ENCODE measurements around the gene EDN2.
A peak's percentile ranks its signal among the peaks of the same experiment; 100 is the strongest.

Gene EDN2

DNA sequence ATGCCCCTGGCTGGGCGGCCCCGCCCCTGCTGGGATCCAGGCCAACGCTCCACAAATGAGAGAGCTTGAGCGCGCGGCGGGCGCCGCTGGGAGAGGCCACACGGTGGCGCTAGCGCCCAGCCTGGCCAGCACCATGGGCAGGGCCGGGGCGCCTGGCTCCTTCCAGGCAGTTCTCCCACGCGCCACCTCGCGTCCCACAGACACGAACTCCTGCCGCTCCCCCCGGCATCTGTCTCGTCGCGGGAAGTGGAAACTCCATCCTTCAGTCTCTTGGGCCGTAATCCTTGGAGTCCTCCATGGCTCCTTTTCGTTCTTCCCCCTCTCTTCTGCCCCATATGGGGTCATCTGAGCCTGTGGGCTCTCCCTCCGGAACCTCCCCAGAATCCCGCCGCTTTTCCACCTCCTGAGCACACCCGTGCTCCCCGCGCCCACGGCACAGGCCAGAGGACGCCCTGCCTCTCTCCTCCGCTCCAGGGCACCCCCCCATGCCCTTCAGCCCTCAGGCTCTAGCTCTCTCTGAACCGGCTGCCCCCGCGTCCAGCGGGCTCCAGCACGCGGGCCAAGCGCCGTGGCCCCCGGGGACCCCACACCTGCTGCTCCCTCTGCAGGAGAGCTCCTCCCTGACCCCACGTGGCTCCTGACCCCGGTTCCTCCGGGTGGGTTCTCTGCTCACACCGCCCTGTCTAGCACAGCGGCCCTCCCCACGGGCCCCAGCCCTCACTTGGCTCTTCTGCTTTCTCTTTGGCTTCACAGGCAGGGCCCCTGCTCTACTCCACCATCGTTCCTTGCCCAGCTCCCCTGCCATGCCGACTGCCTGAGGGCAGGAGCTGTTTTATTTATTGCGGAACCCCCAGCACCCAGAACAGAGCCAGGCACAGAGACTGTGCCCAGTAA is 31.9 kb upstream of the EDN2 start:
- DNase-seq = peak; percentile 97

DNA sequence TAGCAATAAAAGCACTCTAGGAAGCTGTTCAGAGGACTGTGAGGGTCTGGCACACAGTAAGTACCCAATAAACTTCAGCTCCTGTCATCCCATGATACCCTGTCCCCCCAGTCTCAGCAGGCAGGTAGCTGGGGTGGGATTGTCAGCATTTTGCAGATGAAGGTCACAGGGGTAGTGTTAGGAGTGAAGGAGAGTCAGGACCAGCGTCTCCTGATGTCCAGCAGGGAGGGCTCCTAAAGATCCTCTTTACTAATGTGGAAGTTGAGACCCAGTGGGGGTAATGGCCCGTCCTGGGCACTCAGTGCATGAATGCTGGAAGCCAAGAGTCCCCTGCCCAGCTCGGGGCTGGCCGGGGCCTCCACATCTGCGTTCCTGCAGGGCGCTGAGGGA is 31.3 kb upstream of the EDN2 start:
- no peak for DNase-seq

DNA sequence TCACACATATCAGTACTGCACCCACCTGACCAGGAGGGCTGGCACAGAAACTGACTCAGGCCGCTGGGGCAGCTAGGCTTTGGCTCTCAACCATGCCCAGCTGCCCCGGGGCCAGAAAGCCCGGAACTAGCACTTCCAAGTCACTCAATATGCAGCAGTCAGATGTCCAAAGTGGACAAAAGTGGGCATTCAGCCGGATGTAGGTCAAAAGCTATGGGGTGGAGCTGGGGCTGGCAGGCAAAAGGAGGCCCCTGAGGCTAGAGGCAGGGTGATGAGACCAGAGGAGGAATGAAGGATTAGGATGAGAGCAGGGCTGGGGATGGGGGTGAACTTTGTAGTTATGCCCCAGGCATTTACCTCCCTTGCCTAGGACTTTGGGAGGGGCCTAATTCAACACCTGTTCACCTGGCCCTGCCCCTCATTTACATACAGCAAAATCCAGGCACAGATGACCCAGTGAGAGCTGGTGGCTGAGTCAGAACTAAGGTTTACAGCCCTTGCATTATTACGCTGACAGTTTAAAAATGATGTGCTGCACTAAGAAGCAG is 30.7 kb upstream of the EDN2 start:
- no peak for DNase-seq

DNA sequence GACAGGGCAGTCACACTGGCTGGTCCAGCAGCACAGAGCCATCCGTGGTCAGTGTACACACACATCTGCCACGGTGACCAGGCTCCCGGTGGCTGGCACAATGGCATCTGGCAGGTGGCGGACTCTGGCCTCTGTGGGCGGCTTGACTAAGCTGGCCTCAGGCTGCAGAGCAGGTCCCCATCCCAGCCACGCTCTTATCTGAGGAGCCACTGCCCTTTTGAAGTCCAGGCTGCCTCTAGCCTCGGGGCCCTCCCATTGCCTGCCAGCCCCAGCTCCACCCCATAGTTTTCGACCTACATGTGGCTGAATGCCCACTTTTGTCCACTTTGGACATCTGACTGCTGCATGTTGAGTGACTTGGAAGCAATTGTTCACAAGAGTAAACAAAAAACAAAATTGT is 29.9 kb upstream of the EDN2 start:
- no peak for DNase-seq

DNA sequence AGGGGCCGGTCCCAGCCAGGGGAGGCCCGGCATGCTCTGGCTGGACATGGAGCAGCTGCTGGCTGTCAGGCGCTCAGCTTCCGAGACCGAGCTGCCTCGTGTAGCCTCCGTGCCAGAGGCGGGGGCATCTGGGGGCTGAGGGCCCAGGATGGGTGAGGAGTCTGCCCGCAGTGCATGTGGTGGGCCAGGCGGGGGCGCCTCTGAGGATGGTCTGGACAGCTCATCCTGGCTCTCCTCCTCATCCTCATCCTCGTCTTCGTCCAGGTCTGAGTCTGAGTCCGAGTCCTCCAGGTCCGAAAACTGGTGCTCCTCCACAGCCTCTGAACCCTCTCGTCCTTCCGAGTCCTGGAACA is 28.9 kb upstream of the EDN2 start:
- no peak for DNase-seq

DNA sequence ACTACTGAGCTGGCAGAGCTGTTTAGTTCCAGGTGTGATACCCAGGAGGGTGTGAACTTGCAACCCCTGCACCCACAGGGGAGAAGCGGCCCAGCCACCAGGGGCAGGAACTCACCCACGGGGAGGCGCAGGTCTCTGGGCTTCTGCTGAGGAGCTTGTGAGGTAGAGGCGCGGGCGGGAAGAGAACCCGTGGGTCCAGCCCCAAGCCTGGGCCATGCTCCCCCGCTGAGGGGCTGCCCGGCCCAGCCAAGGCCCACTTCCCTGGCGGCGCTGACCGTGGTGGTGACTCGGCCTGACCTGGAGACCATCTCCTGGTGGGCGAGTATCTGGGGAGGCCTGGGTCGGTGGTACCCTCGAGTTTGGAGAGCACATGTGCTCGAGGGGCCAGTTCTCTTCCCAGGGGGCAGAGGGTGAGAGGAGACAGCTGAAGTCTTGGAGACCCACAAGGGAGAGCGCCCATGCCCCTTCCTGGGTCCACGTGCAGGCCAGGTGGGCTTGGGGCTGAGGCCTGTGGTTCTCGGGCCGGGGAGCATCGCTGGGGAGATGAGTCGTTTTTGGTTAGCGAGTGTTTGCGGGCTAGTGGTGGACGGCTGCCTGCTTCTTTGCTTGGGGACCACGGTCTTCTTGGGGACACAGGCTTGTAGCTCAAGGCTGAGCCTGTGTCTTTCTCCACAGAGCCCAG is 28.4 kb upstream of the EDN2 start:
- DNase-seq = no peak

DNA sequence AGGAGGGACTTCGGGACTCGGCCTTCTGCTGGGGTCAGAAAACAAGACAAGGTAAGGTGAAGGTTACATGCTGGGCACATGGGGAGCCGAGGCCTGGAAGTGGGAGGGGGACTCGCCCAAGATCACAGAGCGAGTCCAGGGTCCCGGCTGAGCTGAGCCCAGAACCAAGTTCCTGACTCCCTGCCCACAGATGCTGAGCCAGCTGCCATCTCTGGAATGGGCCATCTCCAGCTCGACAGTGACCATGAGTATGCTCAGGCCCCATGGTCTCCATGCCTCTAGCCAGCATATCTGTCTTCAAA is 26.7 kb upstream of the EDN2 start:
- no peak for DNase-seq

DNA sequence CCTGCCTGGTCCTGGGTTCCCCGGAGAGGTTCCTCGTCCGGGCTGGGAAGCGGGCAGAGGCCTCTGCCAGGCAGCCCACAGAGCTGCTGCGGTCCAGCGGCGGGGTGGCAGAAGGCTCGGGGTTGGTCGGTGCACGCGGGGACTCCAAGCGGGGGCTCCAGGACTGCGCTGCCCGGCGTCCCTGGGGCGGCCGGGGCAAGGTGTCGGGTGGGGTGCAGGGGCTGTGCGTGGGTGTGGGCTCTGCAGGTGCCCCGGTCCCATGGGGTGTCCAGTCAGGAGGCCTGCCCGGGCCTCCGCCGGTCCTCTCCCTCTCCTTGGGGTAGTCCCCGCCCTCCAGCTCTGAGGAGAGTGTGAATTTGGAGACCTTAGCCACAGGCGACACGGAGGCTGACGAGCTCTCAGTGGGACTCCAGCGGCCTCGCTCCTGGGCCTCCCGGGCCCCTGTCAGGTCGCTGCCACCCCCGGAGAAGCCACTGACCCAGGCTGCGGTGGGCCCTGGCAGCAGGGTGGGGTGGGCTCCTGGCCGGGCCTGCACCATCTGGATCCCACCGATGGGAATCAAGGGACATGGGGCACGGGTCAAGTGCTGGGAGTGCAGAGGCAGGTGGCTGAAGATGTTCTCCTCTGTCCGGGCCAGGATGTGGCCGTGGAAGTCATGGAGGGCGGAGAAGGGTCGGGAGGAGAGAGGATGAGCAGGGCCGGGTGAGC is 26.2 kb upstream of the EDN2 start:
- no peak for DNase-seq

DNA sequence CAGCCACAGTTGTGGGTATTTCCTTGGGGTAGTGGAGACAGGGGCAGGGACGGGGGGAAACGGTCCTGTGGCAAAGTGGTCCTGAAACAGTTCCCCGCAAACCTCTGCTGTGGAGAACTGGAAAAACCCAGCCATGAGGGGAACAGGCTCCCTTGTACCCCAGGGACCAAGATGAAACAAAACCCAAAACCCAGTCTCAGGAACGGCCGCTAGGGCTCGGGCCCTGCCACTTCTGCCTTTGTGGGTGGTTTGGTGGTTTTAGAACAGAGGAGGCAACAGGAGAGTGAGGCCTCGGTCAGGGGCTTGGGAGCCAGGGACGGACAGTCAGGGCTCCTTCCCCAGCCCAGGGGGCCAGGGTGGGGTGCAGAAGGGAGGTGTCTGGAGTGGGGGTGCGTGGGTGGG is 24.8 kb upstream of the EDN2 start:
- no peak for DNase-seq

DNA sequence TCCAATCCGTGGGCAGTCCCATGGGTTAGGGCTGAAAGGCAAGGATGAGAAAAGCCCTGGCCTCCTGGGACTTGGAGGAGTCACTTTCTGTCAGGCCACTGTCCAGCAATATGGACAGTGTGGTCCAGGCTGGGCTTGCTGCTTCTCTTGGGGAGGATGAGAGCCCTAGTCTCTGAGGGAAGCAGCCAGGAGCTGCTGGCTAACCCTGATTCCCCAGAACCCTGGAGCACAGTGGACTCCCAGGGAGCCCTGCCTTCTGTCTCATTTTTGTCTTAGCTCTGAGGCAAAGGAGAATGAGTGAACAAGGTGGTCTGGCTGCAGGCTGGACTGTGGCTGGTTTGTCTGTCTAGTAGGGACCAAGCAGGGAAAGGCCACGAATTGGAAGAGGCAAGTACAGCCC is 23.8 kb upstream of the EDN2 start:
- DNase-seq = no peak

DNA sequence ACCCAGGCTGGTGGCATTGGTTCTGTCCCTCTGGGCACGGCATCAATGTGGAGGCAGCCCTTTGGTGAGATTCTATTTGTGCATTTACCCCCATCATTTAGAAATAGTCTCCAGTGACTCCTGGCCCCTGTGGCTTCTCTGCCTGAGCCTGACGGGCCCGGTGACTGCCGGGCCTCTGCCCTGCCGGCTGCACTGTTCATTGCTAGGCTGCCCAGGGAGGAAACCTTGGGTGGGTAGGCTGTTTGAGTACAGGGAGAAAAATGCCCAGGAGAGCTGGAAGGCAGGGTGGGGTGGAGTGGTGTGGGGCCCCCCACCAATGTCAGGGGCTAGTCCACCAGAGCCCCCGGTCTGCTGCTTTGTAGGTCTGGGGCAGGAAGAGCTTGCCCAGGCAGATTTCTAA is 23.4 kb upstream of the EDN2 start:
- DNase-seq = no peak

DNA sequence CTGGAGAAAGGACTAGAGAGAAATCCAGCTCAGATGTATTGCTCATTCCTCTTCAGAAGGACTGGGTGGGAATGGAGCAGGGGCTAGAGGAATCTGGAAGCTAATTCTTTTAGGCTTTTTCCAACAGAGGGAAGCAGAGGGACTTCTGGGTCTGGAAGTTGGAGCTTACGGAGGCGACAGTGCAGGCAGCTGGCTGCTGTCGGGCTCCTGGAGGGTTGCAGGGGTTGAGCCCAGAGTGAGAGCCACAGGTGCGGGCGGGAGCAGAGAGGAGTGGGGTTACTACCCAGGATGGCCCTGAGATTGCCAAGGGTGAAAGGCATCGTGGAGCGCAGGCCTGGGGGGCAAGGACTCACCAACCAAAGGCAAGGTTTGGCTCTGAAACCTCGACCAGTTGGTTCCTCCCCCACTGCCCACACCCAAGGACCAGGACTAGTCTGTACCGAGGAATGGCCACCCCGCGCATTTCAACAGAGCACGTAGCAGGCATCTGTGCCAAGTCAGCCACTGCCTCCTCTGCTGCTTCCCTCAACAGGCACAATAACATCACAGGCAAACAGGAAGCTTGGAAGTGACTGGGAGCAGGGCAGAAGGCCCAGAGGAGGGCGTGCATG is 22.7 kb upstream of the EDN2 start:
- DNase-seq = no peak

DNA sequence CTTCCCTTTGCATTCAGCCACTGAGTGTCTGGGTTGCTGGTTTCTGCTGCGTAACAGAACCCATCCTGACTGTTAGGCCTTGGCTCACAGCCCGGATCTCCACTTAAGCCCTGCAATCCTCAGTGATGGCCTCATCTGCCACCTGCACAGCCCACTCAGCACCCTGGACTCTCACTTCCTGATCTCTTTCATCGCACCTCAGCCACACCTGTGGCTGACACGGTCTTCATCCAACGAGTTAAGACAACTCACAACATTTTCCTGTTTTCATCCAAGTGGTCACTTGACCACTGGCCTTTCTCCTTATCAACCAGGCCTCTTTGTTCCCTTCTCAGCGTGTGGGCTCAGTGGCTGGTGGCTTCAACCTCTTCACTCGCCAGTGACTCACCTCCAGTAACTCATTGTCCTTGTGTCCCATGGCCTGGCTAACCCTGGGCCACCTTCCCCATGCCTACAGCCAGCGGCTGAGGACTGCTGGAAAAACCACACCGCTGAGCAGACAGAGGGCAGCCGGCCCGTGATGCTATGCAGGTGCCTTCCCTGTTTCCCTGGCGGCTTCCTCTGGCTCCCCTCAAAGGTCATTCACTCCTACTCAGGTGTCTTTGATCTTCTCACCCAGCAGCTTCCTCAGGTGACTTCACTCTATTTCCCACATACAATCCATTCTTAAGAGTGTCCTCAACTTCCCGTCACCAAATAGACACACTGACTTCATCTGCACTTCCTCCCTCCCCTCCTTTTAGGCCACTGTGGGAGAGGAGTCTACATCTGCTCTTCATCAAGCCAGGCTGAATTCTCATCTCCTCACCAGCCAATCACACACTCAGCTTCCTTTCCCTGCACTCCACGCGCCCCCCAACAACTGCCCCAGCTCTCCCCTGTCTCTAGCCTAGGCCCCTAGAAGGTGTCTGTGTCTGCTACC is 19.9 kb upstream of the EDN2 start:
- DNase-seq = no peak

DNA sequence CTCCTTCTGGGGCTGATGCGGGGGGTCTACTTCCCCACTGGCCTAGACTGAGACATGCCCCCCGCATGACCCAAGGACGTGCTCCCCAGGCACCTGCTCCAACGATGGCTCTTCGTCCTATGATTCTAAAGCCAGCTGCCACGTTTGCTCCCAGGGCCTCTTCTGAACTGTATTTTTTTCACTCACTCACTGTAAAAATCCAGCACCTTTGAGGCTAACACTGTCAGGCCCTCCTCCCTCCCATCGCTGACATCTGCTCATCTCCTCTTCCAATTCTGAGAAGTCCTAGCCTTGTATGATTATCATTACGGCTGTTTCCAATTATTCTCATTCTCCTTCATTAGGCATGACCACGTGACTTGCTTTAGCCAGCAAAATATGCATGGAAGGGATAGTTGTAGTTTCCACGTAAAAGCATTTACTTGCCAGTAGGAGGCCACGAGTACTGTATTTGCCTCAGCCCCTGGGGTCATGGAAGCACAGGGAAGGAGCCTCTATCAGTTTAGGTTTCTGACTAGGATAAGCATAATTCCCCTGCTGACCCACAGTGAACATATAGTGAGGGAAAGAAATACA is 19.1 kb upstream of the EDN2 start:
- peak; percentile 61 for DNase-seq

DNA sequence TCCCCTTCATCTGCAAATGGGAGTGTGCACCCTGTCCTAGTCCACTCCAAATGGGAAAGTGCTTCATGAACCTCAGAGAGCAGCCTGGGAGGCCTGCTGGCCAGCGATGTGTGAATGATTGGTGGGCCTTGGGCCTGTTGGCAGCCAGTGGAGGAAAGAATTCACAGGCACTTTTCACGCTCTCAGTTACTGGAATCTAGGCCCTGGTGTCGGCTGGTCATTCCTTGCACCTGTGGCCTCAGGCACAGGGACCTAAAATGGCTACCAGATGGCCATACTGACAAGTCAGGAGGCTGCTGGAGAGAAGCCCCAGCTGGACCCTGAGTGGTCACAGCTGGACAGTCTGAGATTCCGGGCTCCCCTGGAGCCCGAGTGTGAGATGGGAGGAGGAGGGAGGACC is 18.4 kb upstream of the EDN2 start:
- DNase-seq = peak; percentile 63

DNA sequence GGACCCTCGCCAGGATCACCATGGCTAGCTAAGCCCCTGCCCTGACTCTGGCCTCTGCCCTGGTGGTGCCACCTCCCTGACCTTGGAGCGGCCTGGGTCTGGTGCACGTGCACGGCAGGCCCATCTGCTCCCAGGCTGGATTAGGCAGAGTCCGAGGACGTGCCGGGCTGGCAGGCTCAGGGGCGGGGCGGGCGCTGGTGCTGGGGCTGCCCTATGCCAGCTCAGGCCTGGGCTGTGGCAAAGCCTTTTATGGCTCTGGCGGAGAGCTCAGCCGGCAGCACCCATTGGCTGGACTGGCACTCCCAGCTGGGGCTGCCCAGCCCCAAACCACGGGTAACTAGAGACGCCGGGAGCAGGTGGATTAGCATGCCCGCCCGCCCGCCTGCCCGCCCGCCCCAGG is 17.1 kb upstream of the EDN2 start:
- DNase-seq = no peak

DNA sequence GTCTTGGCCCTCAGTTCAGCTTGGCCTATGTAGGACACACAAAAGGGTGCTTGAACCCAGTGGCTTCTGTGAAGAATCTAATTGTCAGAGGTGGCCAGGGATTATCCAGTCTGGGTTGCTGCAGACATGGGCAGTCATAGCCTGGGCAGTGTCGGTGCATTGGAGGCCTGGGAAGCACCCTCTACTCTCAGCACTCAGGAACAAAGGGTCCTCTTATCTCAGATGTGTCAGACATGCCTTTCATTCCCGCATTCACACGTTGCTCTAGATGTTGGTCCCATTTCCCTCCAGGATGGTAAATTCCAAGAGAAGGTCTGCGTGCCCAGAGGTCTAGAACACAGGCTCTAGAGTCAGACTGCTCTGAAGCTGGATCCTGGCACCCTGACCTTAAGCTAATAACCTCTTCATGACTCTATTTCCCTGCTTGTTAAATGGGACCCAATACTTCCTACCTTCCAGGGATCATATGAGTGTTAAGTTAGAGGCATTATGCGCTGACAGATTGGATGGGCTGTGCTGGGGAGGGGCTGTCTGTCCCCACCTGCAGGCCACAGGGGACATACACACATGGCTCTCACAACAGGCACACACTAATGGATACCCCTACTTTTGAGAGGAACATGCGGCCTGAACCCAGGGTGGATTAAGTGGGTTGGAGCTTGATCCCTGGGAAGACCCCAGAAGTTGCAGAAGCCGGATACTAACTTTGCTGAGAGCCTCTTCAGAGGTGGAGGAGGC is 16.5 kb upstream of the EDN2 start:
- DNase-seq = no peak

DNA sequence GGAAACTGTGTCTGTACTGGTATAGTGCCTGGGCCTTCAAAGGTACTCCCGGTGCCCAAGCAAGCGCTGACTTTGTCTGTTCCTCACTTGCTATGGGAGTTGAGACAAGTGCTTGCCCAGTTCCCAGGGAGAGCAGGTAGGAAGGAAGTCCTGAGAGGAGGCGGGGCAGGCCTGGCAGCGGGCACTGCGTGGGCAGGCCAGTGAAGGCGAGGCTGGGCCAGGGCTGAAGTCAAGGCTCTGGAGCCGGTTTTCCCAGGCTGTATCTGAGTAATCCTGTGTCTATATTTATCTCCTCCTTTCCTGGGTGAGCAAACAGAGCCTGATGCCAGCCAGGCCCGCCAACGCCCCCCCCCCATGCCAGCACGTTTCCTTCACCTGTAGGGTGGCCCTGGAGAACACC is 15.9 kb upstream of the EDN2 start:
- DNase-seq = no peak

DNA sequence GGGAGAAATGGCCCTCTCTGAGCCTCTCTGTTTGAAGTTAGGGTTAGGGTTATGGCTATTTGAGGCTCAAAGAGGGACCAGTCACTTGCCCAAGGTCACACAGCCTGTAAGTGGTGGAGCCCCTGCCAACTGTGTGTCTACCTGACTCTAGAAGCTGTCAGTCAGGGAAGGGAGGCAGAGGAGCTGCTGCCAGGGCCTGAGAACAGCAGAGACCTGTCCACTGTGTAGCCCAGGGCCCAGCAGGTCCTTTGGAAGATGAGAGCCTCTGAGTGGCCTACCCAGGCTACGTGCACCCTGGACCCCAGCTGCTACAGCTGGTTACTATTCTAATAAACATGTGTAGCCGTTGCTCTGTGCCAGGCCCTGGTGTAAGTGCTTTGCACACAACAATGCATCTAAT is 15.1 kb upstream of the EDN2 start:
- DNase-seq = no peak

DNA sequence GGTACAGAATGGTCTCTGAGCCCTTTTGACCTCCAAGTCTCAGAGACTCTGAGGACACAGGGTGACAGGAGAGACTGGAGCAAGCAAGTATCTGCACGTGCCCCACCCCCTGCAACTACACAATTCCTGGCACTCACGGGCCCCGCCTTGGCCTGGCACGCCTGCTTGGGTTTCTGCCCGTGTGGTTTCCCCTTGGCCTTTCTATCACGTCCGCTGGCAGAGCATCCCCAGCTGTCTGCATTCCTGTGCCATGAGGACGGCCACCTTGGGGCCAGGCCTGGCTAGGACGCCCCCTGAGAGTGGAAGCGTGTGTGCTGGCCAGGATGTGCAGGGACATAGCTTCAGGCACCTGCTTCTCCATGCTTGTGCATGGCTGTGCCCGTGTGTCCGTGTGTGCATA is 14.3 kb upstream of the EDN2 start:
- DNase-seq = no peak

DNA sequence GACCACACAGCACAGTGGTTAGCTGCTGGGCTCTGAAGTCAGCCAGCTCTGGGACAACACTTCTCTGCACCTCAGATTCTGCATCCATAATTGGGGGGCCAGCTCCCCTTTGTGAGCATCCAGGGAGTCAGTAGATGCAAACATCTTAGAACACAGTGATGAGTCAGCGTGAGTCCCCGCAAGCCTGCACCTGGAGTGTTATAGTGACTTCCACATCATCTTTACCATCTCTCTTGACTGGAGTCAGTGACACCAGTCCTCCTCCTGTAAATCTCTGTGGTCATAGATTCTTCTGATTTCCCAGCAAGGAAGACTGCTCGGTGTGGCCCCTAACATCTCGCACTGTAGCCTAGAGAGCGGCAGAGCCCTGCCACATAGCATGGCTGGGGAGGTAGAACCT is 13.9 kb upstream of the EDN2 start:
- no peak for DNase-seq
